ENCODE measurements around the gene ZNF667. TPM values are rescaled to one million over a fixed set of nuclear protein-coding genes. Genes with fewer than 3 reads are reported as not detected.

Gene ZNF667
- total RNA-seq, 2 experiments from 2014 or later = 6.2 to 6.4 TPM

- ATAC-seq (no peak), DNase-seq (no peak)
- TF ChIP-seq, protein P1, sequence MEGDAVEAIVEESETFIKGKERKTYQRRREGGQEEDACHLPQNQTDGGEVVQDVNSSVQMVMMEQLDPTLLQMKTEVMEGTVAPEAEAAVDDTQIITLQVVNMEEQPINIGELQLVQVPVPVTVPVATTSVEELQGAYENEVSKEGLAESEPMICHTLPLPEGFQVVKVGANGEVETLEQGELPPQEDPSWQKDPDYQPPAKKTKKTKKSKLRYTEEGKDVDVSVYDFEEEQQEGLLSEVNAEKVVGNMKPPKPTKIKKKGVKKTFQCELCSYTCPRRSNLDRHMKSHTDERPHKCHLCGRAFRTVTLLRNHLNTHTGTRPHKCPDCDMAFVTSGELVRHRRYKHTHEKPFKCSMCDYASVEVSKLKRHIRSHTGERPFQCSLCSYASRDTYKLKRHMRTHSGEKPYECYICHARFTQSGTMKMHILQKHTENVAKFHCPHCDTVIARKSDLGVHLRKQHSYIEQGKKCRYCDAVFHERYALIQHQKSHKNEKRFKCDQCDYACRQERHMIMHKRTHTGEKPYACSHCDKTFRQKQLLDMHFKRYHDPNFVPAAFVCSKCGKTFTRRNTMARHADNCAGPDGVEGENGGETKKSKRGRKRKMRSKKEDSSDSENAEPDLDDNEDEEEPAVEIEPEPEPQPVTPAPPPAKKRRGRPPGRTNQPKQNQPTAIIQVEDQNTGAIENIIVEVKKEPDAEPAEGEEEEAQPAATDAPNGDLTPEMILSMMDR (IDR thresholded peaks at IDR 0.05) = no peak
- POLR2A ChIA-PET = no interaction called here
- intact Hi-C loops (cut with micrococcal nuclease) = no loop called here
- H3K4me3 Mint-ChIP-seq = no peak overlapping the region
- peaks cover 53% of the 10 kb centered on the region for H3K9me3 Mint-ChIP-seq
- H3K27ac Mint-ChIP-seq = no peak overlapping the region
- peaks cover 35% of the 10 kb centered on the region for H3K36me3 Mint-ChIP-seq (ENCODE audit: low read depth)
- CTCF ChIA-PET = no interaction called here
- no peaks in the 10 kb centered on the region for H3K27me3 Mint-ChIP-seq
- H3K4me1 Mint-ChIP-seq (ENCODE audit: low read depth) = no peaks in the 10 kb centered on the region
Measured at GRCh38 chr19:56441206-56441792, 35.8 kb downstream of the ZNF667 start.

DNA sequence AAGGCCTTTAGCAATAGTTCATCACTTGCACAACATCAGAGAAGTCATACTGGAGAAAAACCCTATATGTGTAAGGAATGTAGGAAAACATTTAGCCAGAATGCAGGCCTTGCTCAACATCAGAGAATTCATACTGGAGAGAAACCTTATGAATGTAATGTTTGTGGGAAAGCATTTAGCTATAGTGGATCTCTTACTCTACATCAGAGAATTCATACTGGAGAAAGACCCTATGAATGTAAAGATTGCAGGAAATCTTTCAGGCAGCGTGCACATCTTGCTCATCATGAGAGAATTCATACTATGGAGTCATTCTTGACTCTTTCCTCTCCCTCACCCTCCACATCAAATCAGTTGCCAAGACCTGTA, 53.2 kb downstream of the ZNF667 start:
- Mint-ChIP-seq H3K4me1 (ENCODE audit: low read depth) (no peaks in the 10 kb centered on the region), H3K36me3 (ENCODE audit: low read depth) (peaks cover 60% of the 10 kb centered on the region), H3K27ac (no peak overlapping the region), H3K27me3 (no peaks in the 10 kb centered on the region), H3K4me3 (no peak overlapping the region), H3K9me3 (peaks cover 71% of the 10 kb centered on the region)
- ATAC-seq (no peak), DNase-seq (no peak)
- ChIA-PET CTCF (no interaction called here), POLR2A (no interaction called here)
- TF ChIP-seq, protein P1 (IDR thresholded peaks at IDR 0.05) = no peak
- intact Hi-C loops (cut with micrococcal nuclease) = no loop called here

- DNase-seq (no peak), ATAC-seq (no peak)
- H3K36me3 Mint-ChIP-seq (ENCODE audit: low read depth) = peaks cover 64% of the 10 kb centered on the region
- ChIA-PET POLR2A (no interaction called here), CTCF (no interaction called here)
- TF ChIP-seq, protein P1 (IDR thresholded peaks at IDR 0.05) = no peak
- H3K4me3 Mint-ChIP-seq = no peak overlapping the region
- H3K9me3 Mint-ChIP-seq = peaks cover 74% of the 10 kb centered on the region
- no peaks in the 10 kb centered on the region for H3K27me3 Mint-ChIP-seq
- no peak overlapping the region for H3K27ac Mint-ChIP-seq
- intact Hi-C loops (cut with micrococcal nuclease) = no loop called here
- no peaks in the 10 kb centered on the region for H3K4me1 Mint-ChIP-seq (ENCODE audit: low read depth)
Measured at GRCh38 chr19:56423276-56423984, 53.7 kb downstream of the ZNF667 start.

GRCh38 chr19:56405062-56405461, 72.1 kb downstream of the ZNF667 start:
- CTCF ChIA-PET = no interaction called here
- ATAC-seq (peak; percentile 21), DNase-seq (peak; percentile 47)
- intact Hi-C loops (cut with micrococcal nuclease) = no loop called here
- Mint-ChIP-seq H3K9me3 (peaks cover 60% of the 10 kb centered on the region), H3K27ac (peak overlapping the region; percentile 92), H3K36me3 (ENCODE audit: low read depth) (peaks cover 75% of the 10 kb centered on the region), H3K4me3 (peak overlapping the region; percentile 86), H3K27me3 (no peaks in the 10 kb centered on the region), H3K4me1 (ENCODE audit: low read depth) (peaks cover 31% of the 10 kb centered on the region)
- POLR2A ChIA-PET = interaction anchor here (0.6 kb wide), 1 partner anchor 11 kb away, joined by 3 read pairs; no protein-coding TSS in a partner anchor
- TF ChIP-seq, protein P1 (IDR thresholded peaks at IDR 0.05) = no peak

GRCh38 chr19:56404705-56405056, 72.5 kb downstream of the ZNF667 start:
- H3K27ac Mint-ChIP-seq = peak overlapping the region; percentile 92
- no peaks in the 10 kb centered on the region for H3K27me3 Mint-ChIP-seq
- ATAC-seq (peak; percentile 5), DNase-seq (peak; percentile 17)
- H3K4me1 Mint-ChIP-seq (ENCODE audit: low read depth) = peaks cover 31% of the 10 kb centered on the region
- peak overlapping the region; percentile 86 for H3K4me3 Mint-ChIP-seq
- H3K9me3 Mint-ChIP-seq = peaks cover 59% of the 10 kb centered on the region
- H3K36me3 Mint-ChIP-seq (ENCODE audit: low read depth) = peaks cover 74% of the 10 kb centered on the region
- TF ChIP-seq, protein P1 (IDR thresholded peaks at IDR 0.05) = no peak
- CTCF ChIA-PET = interaction anchor here (1.1 to 1.3 kb wide), 2 partner anchors 11 to 57 kb away, joined by 3 to 4 read pairs; partner anchors contain the start of gene ZNF582
- intact Hi-C loops (cut with micrococcal nuclease) = no loop called here
- POLR2A ChIA-PET = interaction anchor here (0.6 kb wide), 1 partner anchor 10 kb away, joined by 3 read pairs; no protein-coding TSS in a partner anchor
